Measurements from ENCODE around the gene RGS1. TPM values are rescaled to one million over a fixed set of nuclear protein-coding genes. Genes with fewer than 3 reads are reported as not detected.

Gene RGS1
- total RNA-seq, 1 donor from 2014 or later = 27.8 TPM

GRCh38 chr1:192589813-192590212 is 14.2 kb downstream of the RGS1 start:
- DNase-seq (no peak), ATAC-seq (no peak)
- TF ChIP-seq, protein P1, sequence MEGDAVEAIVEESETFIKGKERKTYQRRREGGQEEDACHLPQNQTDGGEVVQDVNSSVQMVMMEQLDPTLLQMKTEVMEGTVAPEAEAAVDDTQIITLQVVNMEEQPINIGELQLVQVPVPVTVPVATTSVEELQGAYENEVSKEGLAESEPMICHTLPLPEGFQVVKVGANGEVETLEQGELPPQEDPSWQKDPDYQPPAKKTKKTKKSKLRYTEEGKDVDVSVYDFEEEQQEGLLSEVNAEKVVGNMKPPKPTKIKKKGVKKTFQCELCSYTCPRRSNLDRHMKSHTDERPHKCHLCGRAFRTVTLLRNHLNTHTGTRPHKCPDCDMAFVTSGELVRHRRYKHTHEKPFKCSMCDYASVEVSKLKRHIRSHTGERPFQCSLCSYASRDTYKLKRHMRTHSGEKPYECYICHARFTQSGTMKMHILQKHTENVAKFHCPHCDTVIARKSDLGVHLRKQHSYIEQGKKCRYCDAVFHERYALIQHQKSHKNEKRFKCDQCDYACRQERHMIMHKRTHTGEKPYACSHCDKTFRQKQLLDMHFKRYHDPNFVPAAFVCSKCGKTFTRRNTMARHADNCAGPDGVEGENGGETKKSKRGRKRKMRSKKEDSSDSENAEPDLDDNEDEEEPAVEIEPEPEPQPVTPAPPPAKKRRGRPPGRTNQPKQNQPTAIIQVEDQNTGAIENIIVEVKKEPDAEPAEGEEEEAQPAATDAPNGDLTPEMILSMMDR (IDR thresholded peaks at IDR 0.05) = no peak
- Histone ChIP-seq H3K4me3 (no peak overlapping the region), H3K36me3 (no peaks in the 10 kb centered on the region), H3K4me1 (no peaks in the 10 kb centered on the region), H3K27ac (no peak overlapping the region), H3K27me3 (no peaks in the 10 kb centered on the region), H3K9me3 (no peaks in the 10 kb centered on the region)
- intact Hi-C loops (cut with DNase I) = no loop called here

DNA sequence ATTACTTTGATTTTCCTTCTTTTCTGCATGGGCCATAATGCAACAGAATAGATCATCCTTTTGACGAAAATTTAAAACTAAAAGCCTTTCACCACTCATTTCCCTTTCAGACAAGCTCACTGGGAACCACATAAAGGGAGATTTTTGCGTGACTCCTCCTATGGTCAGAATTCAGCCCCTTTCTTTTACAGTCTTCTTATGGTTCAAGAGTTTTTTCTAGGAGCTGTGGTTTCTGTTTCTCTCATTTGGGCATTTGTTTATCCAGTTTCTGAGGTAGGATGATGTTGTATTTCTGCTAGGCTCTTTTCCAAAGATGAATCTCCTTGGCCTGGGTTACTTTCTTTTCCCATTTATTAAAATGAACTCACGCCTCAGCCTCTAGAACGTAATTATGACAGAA is 16.9 kb downstream of the RGS1 start:
- no peak overlapping the region for H3K4me3 ChIP-seq
- no peak for ATAC-seq
- TF ChIP-seq, protein P1 (IDR thresholded peaks at IDR 0.05) = no peak
- no peaks in the 10 kb centered on the region for H3K9me3 ChIP-seq
- no peaks in the 10 kb centered on the region for H3K4me1 ChIP-seq
- DNase-seq = no peak
- no peak overlapping the region for H3K27ac ChIP-seq
- H3K27me3 ChIP-seq = no peaks in the 10 kb centered on the region
- intact Hi-C loops (cut with DNase I) = no loop called here
- H3K36me3 ChIP-seq = no peaks in the 10 kb centered on the region

DNA sequence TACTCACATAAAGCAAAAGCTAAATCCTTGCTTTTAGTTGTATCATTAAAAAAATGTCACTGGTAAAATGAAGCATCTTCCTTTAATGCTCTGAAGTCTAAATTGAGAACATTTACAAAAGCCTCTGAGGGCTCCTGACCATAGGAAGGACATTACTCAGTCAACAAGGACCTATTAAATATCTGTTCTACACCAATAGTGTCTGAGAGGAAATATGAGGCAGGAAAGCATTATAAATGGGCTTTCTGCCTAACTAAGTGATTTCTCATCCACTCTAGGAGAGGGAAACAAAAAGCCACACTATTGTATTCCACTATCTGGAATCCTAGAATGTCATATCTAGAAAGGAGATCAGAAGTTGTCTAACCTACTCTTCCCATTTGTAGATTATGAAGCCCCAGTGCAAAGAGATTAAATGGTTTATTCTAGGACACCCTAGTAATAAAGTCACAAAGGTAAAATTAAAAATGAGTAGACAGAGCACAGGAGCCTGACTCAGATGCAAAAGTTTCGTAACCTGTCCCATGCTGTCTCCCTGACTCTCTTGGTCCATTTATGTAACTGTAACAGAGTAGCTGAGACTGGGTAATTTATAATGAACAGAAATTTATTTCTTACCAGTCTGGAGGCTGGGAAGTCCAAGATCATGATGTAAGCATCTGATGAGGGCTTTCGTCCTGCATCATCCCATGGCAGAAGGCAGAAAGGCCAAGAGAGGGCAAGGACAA is 17.6 kb downstream of the RGS1 start:
- Histone ChIP-seq H3K4me3 (no peak overlapping the region), H3K27me3 (no peaks in the 10 kb centered on the region), H3K36me3 (no peaks in the 10 kb centered on the region), H3K27ac (no peak overlapping the region), H3K9me3 (no peaks in the 10 kb centered on the region), H3K4me1 (no peaks in the 10 kb centered on the region)
- DNase-seq = no peak
- TF ChIP-seq, protein P1 (IDR thresholded peaks at IDR 0.05) = no peak
- intact Hi-C loops (cut with DNase I) = no loop called here
- no peak for ATAC-seq

DNA sequence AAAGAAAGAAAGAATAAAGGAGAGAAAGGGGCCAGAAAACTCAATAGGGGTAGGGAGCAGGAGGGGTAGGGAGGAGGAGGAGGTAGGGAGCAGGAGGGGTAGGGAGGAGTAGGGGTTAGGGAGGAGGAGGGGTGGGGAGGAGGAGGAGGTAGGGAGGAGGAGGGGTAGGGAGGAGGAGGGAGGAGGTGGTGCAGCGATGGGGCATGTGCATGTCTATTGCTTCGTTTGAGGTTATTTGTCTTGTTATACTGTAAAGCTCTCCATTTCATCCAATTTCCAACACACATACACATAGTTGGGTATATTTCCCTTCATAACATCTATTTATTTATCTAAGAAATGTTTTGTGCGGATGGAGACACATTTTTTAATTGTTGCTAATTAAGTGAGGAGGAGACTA is 19.7 kb downstream of the RGS1 start:
- DNase-seq (no peak), ATAC-seq (no peak)
- TF ChIP-seq, protein P1 (IDR thresholded peaks at IDR 0.05) = no peak
- no peaks in the 10 kb centered on the region for H3K4me1 ChIP-seq
- no peak overlapping the region for H3K4me3 ChIP-seq
- no peaks in the 10 kb centered on the region for H3K9me3 ChIP-seq
- no peaks in the 10 kb centered on the region for H3K27me3 ChIP-seq
- no peak overlapping the region for H3K27ac ChIP-seq
- no peaks in the 10 kb centered on the region for H3K36me3 ChIP-seq
- intact Hi-C loops (cut with DNase I) = no loop called here

DNA sequence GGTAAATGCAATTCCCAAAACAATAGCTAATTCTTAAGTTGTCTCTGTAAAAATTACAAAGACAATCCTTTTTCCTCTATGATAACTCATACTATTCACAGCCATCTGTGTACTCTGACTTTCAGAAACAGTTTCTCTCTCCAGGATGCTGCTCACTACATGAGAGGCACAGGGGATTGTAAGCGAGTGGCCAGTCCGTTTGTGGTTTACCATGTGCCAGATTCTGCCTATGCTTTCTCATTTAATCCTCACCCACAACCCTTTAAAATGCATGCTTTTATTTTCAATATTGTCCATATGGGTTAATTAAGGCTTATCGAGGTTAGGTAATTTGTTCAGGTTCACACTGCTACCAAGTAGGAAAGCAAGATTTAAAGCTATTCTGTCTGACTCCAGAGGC is 23.0 kb downstream of the RGS1 start:
- Histone ChIP-seq H3K27me3 (no peaks in the 10 kb centered on the region), H3K4me1 (no peaks in the 10 kb centered on the region), H3K36me3 (no peaks in the 10 kb centered on the region), H3K9me3 (no peaks in the 10 kb centered on the region), H3K27ac (no peak overlapping the region), H3K4me3 (no peak overlapping the region)
- ATAC-seq (no peak), DNase-seq (no peak)
- TF ChIP-seq, protein P1 (IDR thresholded peaks at IDR 0.05) = no peak
- intact Hi-C loops (cut with DNase I) = no loop called here

GRCh38 chr1:192600275-192600674 is 24.7 kb downstream of the RGS1 start:
- H3K27ac ChIP-seq = no peak overlapping the region
- H3K4me1 ChIP-seq = no peaks in the 10 kb centered on the region
- no peaks in the 10 kb centered on the region for H3K9me3 ChIP-seq
- H3K27me3 ChIP-seq = no peaks in the 10 kb centered on the region
- H3K36me3 ChIP-seq = no peaks in the 10 kb centered on the region
- ATAC-seq (no peak), DNase-seq (no peak)
- TF ChIP-seq, protein P1 (IDR thresholded peaks at IDR 0.05) = no peak
- no peak overlapping the region for H3K4me3 ChIP-seq
- intact Hi-C loops (cut with DNase I) = no loop called here

Measured in upper lobe of right lung (tissue), 1 donor.